Left ventricle myocardium inferior (tissue), 1 donor: Measurements from ENCODE around the gene RORB. TPM values are rescaled to one million over a fixed set of nuclear protein-coding genes. Genes with fewer than 3 reads are reported as not detected.
A peak's percentile ranks its signal among the peaks of the same experiment; 100 is the strongest.

Experiments
- DNase-seq: peaks from one replicate; pipeline ENCODE4 v3.0.0-alpha.2; 2020
- H3K27ac ChIP-seq: fragments of 200-600 bp; replicated peaks from 2 replicates; pipeline ENCODE4 v1.8.0; 2021
- H3K27me3 ChIP-seq: fragments of 200-600 bp; 2 replicates; pipeline ENCODE4 v1.8.0; 2021; ENCODE audit warnings: low read depth
- H3K36me3 ChIP-seq: fragments of 200-600 bp; 2 replicates; pipeline ENCODE4 v1.8.0; 2021
- H3K4me1 ChIP-seq: fragments of 200-600 bp; 2 replicates; pipeline ENCODE4 v1.8.0; 2021
- H3K4me3 ChIP-seq: fragments of 200-600 bp; 2 replicates; pipeline ENCODE4 v1.8.0; 2021; ENCODE audit warnings: mild to moderate bottlenecking, moderate library complexity
- H3K9me3 ChIP-seq: fragments of 200-600 bp; replicated peaks from 2 replicates; pipeline ENCODE4 v1.8.0; 2021
- CTCF ChIP-seq: fragments of 200-600 bp; IDR thresholded peaks from 2 replicates; pipeline ENCODE4 v1.8.0; 2021; ENCODE audit warnings: antibody characterized with exemption, mild to moderate bottlenecking, borderline replicate concordance
- intact Hi-C: fragments of 100-400 bp; cut with micrococcal nuclease; formaldehyde crosslinking; loops from one replicate; pipeline ENCODE4 v1.11.0; 2022
- total RNA-seq: library from RNA; stranded (reverse); fragmentation: NEBNext Ultra II Directional; extraction: Animal tissue kit (Norgen Biotek cat#: 25700); gene quantifications from one replicate; pipeline ENCODE4 v1.2.1, GENCODE V29; 2021
- donor health status: DM: no; HTN: yes; CAD: no; lungs with severe emphysema.

RORB gene
- total RNA-seq, 1 donor from 2014 or later: 1.2 TPM

GRCh38 chr9:74478606-74479005 lies 18.5 kb upstream of the RORB start:
- TF ChIP-seq CTCF: no peak
- DNase-seq: no peak
- intact Hi-C loops: no loop called here
- no peak overlapping the region for H3K27ac ChIP-seq
- no peaks in the 10 kb centered on the region for H3K27me3 ChIP-seq
- H3K4me3 ChIP-seq: no peak overlapping the region
- no peaks in the 10 kb centered on the region for H3K4me1 ChIP-seq
- H3K36me3 ChIP-seq: no peaks in the 10 kb centered on the region
- no peaks in the 10 kb centered on the region for H3K9me3 ChIP-seq

GRCh38 chr9:74479711-74480110 lies 17.4 kb upstream of the RORB start:
- no peak for TF ChIP-seq CTCF
- Histone ChIP-seq H3K27ac (no peak overlapping the region), H3K4me3 (no peak overlapping the region), H3K4me1 (no peaks in the 10 kb centered on the region), H3K36me3 (no peaks in the 10 kb centered on the region), H3K27me3 (no peaks in the 10 kb centered on the region), H3K9me3 (no peaks in the 10 kb centered on the region)
- DNase-seq: no peak
- intact Hi-C loops: no loop called here

- no peak for TF ChIP-seq CTCF
- no peaks in the 10 kb centered on the region for H3K9me3 ChIP-seq
- H3K36me3 ChIP-seq: no peaks in the 10 kb centered on the region
- no peaks in the 10 kb centered on the region for H3K4me1 ChIP-seq
- H3K27me3 ChIP-seq: no peaks in the 10 kb centered on the region
- no peak for DNase-seq
- no peak overlapping the region for H3K27ac ChIP-seq
- intact Hi-C loops: no loop called here
- H3K4me3 ChIP-seq: no peak overlapping the region
These were observed 9.7 kb upstream of the RORB start for GRCh38 chr9:74487395-74487794.

GRCh38 chr9:74493512-74493911 lies 3.6 kb upstream of the RORB start:
- H3K4me3 ChIP-seq: no peak overlapping the region
- no peak for DNase-seq
- intact Hi-C loops: no loop called here
- no peak for TF ChIP-seq CTCF
- peaks cover 19% of the 10 kb centered on the region for H3K27me3 ChIP-seq
- no peaks in the 10 kb centered on the region for H3K9me3 ChIP-seq
- no peak overlapping the region for H3K27ac ChIP-seq
- peaks cover 16% of the 10 kb centered on the region for H3K4me1 ChIP-seq
- no peaks in the 10 kb centered on the region for H3K36me3 ChIP-seq

- H3K27ac ChIP-seq: no peak overlapping the region
- no peak for TF ChIP-seq CTCF
- no peaks in the 10 kb centered on the region for H3K9me3 ChIP-seq
- no peak overlapping the region for H3K4me3 ChIP-seq
- no peaks in the 10 kb centered on the region for H3K36me3 ChIP-seq
- DNase-seq: no peak
- peaks cover 26% of the 10 kb centered on the region for H3K4me1 ChIP-seq
- intact Hi-C loops: no loop called here
- peaks cover 28% of the 10 kb centered on the region for H3K27me3 ChIP-seq
These were observed 2.6 kb upstream of the RORB start for GRCh38 chr9:74494490-74494889.

GRCh38 chr9:74496406-74496805 lies 729 bp upstream of the RORB start:
- TF ChIP-seq CTCF: no peak
- DNase-seq: no peak
- H3K36me3 ChIP-seq: no peaks in the 10 kb centered on the region
- H3K9me3 ChIP-seq: no peaks in the 10 kb centered on the region
- H3K27ac ChIP-seq: no peak overlapping the region
- peak overlapping the region; percentile 76 for H3K4me3 ChIP-seq
- peaks cover 38% of the 10 kb centered on the region for H3K4me1 ChIP-seq
- intact Hi-C loops: no loop called here
- peaks cover 48% of the 10 kb centered on the region for H3K27me3 ChIP-seq
